Thyroid gland (tissue), 4 donors: ENCODE results near the gene ZC3H12C.

Experiments
- POLR2A ChIP-seq, 2 donors: fragments of 450-650 bp; IDR thresholded peaks; one replicate each; pipeline ENCODE4 v1.6.1; 2017; ENCODE audit warnings: antibody characterized with exemption in 2 of 2, mild to moderate bottlenecking in 2 of 2, moderate library complexity in 1 of 2
- TF ChIP-seq, protein P1 (sequence below), 6 experiments: fragments of 200-600 bp in 3 of 6; fragments of 450-650 bp in 3 of 6; sonication (generic) in 3 of 6; IDR thresholded peaks; one replicate each; pipeline ENCODE4 v1.5.1; 2016 to 2019; ENCODE audit warnings: antibody characterized with exemption in 6 of 6, mild to moderate bottlenecking in 2 of 6, inconsistent platforms in 1 of 6, moderate library complexity in 1 of 6

DNA sequence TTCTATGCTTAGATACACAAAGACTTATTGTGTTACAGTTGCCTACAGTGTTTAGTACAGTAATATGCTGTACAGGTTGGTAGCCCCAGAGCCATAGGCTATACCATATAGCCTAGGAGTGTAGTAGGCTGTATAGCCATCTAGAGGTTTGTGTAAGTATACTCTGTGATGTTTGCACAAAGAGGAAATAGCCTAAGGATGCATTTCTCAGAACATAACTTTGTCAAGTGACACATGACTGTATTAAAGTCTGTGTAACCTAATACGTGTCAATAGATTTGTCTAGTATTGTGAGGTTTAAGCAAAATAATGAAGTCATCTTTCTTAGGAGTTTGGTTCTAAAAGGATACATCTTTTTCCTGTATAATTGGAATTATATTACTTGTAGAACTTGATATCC lies 5.5 kb downstream of the ZC3H12C start:
- TF ChIP-seq, protein P1, sequence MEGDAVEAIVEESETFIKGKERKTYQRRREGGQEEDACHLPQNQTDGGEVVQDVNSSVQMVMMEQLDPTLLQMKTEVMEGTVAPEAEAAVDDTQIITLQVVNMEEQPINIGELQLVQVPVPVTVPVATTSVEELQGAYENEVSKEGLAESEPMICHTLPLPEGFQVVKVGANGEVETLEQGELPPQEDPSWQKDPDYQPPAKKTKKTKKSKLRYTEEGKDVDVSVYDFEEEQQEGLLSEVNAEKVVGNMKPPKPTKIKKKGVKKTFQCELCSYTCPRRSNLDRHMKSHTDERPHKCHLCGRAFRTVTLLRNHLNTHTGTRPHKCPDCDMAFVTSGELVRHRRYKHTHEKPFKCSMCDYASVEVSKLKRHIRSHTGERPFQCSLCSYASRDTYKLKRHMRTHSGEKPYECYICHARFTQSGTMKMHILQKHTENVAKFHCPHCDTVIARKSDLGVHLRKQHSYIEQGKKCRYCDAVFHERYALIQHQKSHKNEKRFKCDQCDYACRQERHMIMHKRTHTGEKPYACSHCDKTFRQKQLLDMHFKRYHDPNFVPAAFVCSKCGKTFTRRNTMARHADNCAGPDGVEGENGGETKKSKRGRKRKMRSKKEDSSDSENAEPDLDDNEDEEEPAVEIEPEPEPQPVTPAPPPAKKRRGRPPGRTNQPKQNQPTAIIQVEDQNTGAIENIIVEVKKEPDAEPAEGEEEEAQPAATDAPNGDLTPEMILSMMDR (IDR thresholded peaks at IDR 0.05) = no peak
- no peak for TF ChIP-seq POLR2A (IDR thresholded peaks at IDR 0.05)
